ENCODE data around the gene TENT4A. TPM values are rescaled to one million over a fixed set of nuclear protein-coding genes. Genes with fewer than 3 reads are reported as not detected.

The TENT4A gene
- total and polyA plus RNA-seq, 2 of the 4 experiments (the other 2 are of a cell fraction): 5.9 to 17.2 TPM

GRCh38 chr5:6760686-6761085 lies 47.5 kb downstream of the TENT4A start:
- 85% methylated on average over 6 of the region's 9 CpGs; no CpG with 5 or more reads in 1 of the 2 experiments for whole genome bisulfite sequencing, 2 experiments (ENCODE audit: extremely low coverage in 2 of 2, insufficient read length in 1 of 2)
- H3K14ac ChIP-seq (replicated peaks; ENCODE audit: low read depth, low read length): no peak overlapping the region
- H2BK5ac ChIP-seq (ENCODE audit: low read depth, low read length, poor library complexity, severe bottlenecking): no peak overlapping the region
- no peak overlapping the region for H2AK9ac ChIP-seq (replicated peaks; ENCODE audit: low read depth, low read length, poor library complexity)
- no peak overlapping the region for H3K56ac ChIP-seq (ENCODE audit: extremely low read depth, insufficient read depth, low read length)
- H3K9me3 ChIP-seq (ENCODE audit: control insufficient read depth, insufficient read depth, low read length): no peaks in the 10 kb centered on the region
- ATAC-seq (ENCODE audit: low read depth): no peak
- H4K91ac ChIP-seq (ENCODE audit: insufficient read depth, low read depth, low read length): no peak overlapping the region
- no peak for DNase-seq
- H4K8ac ChIP-seq (ENCODE audit: low read depth in 2 of 2, low read length in 2 of 2): no peak overlapping the region
- H3K36me3 ChIP-seq (ENCODE audit: control insufficient read depth, insufficient read depth, low read length): peaks cover 20% of the 10 kb centered on the region
- intact Hi-C loops (cut with micrococcal nuclease) (no loop called here), dilution Hi-C loops (cut with HindIII; ENCODE audit: low sequenced_read_pairs, unreplicated experiment) (no loop called here), in situ Hi-C loops (cut with MboI; ENCODE audit: low sequenced_read_pairs) (no loop called here)
- H2BK20ac ChIP-seq (ENCODE audit: low read depth, low read length): no peak overlapping the region
- peaks cover 5% of the 10 kb centered on the region; the same call in 1 of the 2 replicates for H4K20me1 ChIP-seq (ENCODE audit: insufficient read depth, low read length)
- no peak overlapping the region for H3K27ac ChIP-seq (ENCODE audit: insufficient read depth, low read length)
- H2BK120ac ChIP-seq (ENCODE audit: low read depth, low read length): no peak overlapping the region
- H3K4ac ChIP-seq (ENCODE audit: low read depth, low read length): no peak overlapping the region
- peaks cover 5% of the 10 kb centered on the region; the same call in 1 of the 2 replicates for H3K9me1 ChIP-seq (ENCODE audit: insufficient read depth, low read length)
- BruUV-seq (replicated peaks): no TSS peak
- H3K23ac ChIP-seq (ENCODE audit: low read depth, low read length): no peak overlapping the region
- no peak overlapping the region for H3K4me3 ChIP-seq (ENCODE audit: insufficient read depth, low read depth, low read length)
- H2AFZ ChIP-seq (replicated peaks; ENCODE audit: low read length, poor library complexity): no peak overlapping the region
- no peaks in the 10 kb centered on the region for H3K27me3 ChIP-seq (ENCODE audit: control insufficient read depth, insufficient read depth, low read length)
- no peak overlapping the region for H3K4me2 ChIP-seq (ENCODE audit: low read depth, low read length)
- ChIA-PET CTCF (no interaction called here), POLR2A (ENCODE audit: unreplicated experiment) (no interaction called here)
- no peak for TF ChIP-seq ELK1 (IDR thresholded peaks at IDR 0.05; ENCODE audit: borderline replicate concordance, low read depth, low read length)
- TF ChIP-seq POLR2A (IDR thresholded peaks at IDR 0.05; ENCODE audit: low read depth, low read length): no peak
- no peak for TF ChIP-seq MAZ (IDR thresholded peaks at IDR 0.05; ENCODE audit: borderline replicate concordance, low read depth, low read length)
- TF ChIP-seq CTCF (conservative IDR thresholded peaks at IDR 0.05; ENCODE audit: low read depth, low read length): no peak
- TF ChIP-seq SMC3 (IDR thresholded peaks at IDR 0.05; ENCODE audit: low read depth, low read length): no peak
- TF ChIP-seq RFX5 (IDR thresholded peaks at IDR 0.05; ENCODE audit: low read depth, low read length): no peak
- TF ChIP-seq, protein P1, sequence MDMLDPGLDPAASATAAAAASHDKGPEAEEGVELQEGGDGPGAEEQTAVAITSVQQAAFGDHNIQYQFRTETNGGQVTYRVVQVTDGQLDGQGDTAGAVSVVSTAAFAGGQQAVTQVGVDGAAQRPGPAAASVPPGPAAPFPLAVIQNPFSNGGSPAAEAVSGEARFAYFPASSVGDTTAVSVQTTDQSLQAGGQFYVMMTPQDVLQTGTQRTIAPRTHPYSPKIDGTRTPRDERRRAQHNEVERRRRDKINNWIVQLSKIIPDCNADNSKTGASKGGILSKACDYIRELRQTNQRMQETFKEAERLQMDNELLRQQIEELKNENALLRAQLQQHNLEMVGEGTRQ (IDR thresholded peaks at IDR 0.05; ENCODE audit: low read depth, low read length): no peak
- no peak for TF ChIP-seq RCOR1 (IDR thresholded peaks at IDR 0.05; ENCODE audit: insufficient replicate concordance, low read length)
- TF ChIP-seq RAD21 (IDR thresholded peaks at IDR 0.05; ENCODE audit: low read length): no peak
- TF ChIP-seq MXI1 (IDR thresholded peaks at IDR 0.05; ENCODE audit: borderline replicate concordance, low read depth, low read length): no peak
- no peak for TF ChIP-seq FOS (IDR thresholded peaks at IDR 0.05; ENCODE audit: low read depth, low read length)
- TF ChIP-seq NFE2L2 (IDR thresholded peaks at IDR 0.05; ENCODE audit: low read depth, low read length): no peak
- TF ChIP-seq BHLHE40 (IDR thresholded peaks at IDR 0.05; ENCODE audit: low read depth, low read length): no peak
- TF ChIP-seq CEBPB (IDR thresholded peaks at IDR 0.05; ENCODE audit: low read depth, low read length): no peak
- no peak for TF ChIP-seq MAFK (IDR thresholded peaks at IDR 0.05; ENCODE audit: low read depth, low read length)
- TF ChIP-seq CHD1 (IDR thresholded peaks at IDR 0.05; ENCODE audit: low read depth, low read length): no peak
- no peak overlapping the region for H2BK15ac ChIP-seq (ENCODE audit: low read depth, low read length)
- no peak overlapping the region for H2AK5ac ChIP-seq (ENCODE audit: low read depth, low read length)
- no peaks in the 10 kb centered on the region for H3K4me1 ChIP-seq (ENCODE audit: control insufficient read depth, insufficient read depth, low read length)
- H3K18ac ChIP-seq (ENCODE audit: low read depth, low read length): no peak overlapping the region
- H3K79me1 ChIP-seq (ENCODE audit: low read depth in 1 of 2, low read length in 2 of 2): peaks cover 0 to 4% of the 10 kb centered on the region in 2 experiments; a peak in 1 of 4 replicates
- no peak overlapping the region for H3K9ac ChIP-seq (ENCODE audit: low read depth, low read length)
- no peak overlapping the region for H4K5ac ChIP-seq (ENCODE audit: low read depth, low read length)
